Stomach (tissue), 19 donors: Measurements from ENCODE around the gene HOXD10. TPM values are rescaled to one million over a fixed set of nuclear protein-coding genes. Genes with fewer than 3 reads are reported as not detected.
A peak's percentile ranks its signal among the peaks of the same experiment; 100 is the strongest.

Experiments used
- DNase-seq, 2 donors: peaks; one replicate each; pipeline versions ENCODE4 v3.0.0 to v3.0.0-alpha.2; 2013 to 2019
- H3K27ac ChIP-seq, 5 donors: fragments of 200-600 bp in 4 of 5; sonication (generic) in 4 of 5; one replicate each; pipeline ENCODE4 v1.5.1; 2013 to 2019; ENCODE audit warnings: mild to moderate bottlenecking in 1 of 5, moderate library complexity in 1 of 5
- H3K27me3 ChIP-seq, 3 donors: fragments of 200-600 bp; sonication (generic); one replicate each; pipeline ENCODE4 v1.5.1; 2017 to 2019; ENCODE audit warnings: mixed run types in 1 of 3
- H3K36me3 ChIP-seq, 4 donors: fragments of 200-600 bp; sonication (generic); 1 replicate in 3 of 4; 2 replicates in 1 of 4; pipeline ENCODE4 v1.5.1; 2016 to 2019
- H3K4me1 ChIP-seq, 4 donors: fragments of 200-600 bp; sonication (generic); one replicate each; pipeline ENCODE4 v1.5.1; 2016 to 2019
- H3K4me3 ChIP-seq, 4 donors: fragments of 200-600 bp; sonication (generic) in 3 of 4; one replicate each; pipeline ENCODE4 v1.5.1; 2016 to 2019; ENCODE audit warnings: mild to moderate bottlenecking in 1 of 4
- H3K9me3 ChIP-seq, 4 donors: fragments of 200-600 bp; sonication (generic); one replicate each; pipeline ENCODE4 v1.5.1; 2016 to 2019
- CTCF ChIP-seq, 7 experiments: fragments of 450-650 bp in 4 of 7; fragments of 200-600 bp in 3 of 7; sonication (generic) in 3 of 7; IDR thresholded peaks; one replicate each; pipeline ENCODE4 v1.5.1; 2016 to 2019; ENCODE audit warnings: antibody characterized with exemption in 7 of 7, control low read depth in 2 of 7, mild to moderate bottlenecking in 1 of 7
- EP300 ChIP-seq: sonication (generic); formaldehyde crosslinking; IDR thresholded peaks from one replicate; pipeline ENCODE4 v1.6.1; 2017; ENCODE audit warnings: antibody characterized with exemption
- POLR2A ChIP-seq, 4 donors: fragments of 450-650 bp; IDR thresholded peaks; one replicate each; pipeline ENCODE4 v1.6.1; 2016; ENCODE audit warnings: antibody characterized with exemption in 4 of 4, control low read depth in 2 of 4, mild to moderate bottlenecking in 1 of 4, moderate library complexity in 1 of 4
- POLR2AphosphoS5 ChIP-seq, 3 donors: sonication (generic); formaldehyde crosslinking; IDR thresholded peaks; one replicate each; pipeline ENCODE4 v1.6.1; 2016; ENCODE audit warnings: antibody characterized with exemption in 3 of 3
- WGBS, 5 donors: extraction: QIAGEN DNeasy Blood & Tissue Kit in 3 of 5; methylation state at CpG; one replicate each; pipeline versions ENCODE4 v1.1.5 to v1.1.7; 2013 to 2018; 5-methylcytosine and 5-hydroxymethylcytosine counted together
- intact Hi-C: fragments of 100-400 bp; cut with DNase I; formaldehyde crosslinking; loops from one replicate; pipeline ENCODE4 v1.15.1; 2023; ENCODE audit warnings: low total_unique reads
- long read RNA-seq, 10 donors: transcript quantifications; one replicate each; lab custom pipeline, GENCODE V29; 2026
- polyA plus RNA-seq, 3 donors: library from polyadenylated mRNA; stranded (reverse); fragments of 200-250 nt; gene quantifications; one replicate each; pipeline ENCODE4 v1.2.3, GENCODE V29; 2013
- total RNA-seq, 5 donors: library from RNA; depleted of rRNA; stranded (reverse); fragments of >200 nt; gene quantifications; one replicate each; pipeline versions ENCODE4 v1.1.0 to v1.2.3, GENCODE V29; 2014 to 2016
- donor health status: healthy with polysubstance abuse.
- donor health status: Bipolar disorder and iron deficiency.
- donor health status: healthy.

The HOXD10 gene
- total RNA-seq = 1 to 10 TPM in 1 of 5 donors, not detected in 4; 2.6 TPM
- polyA plus RNA-seq = not detected
- long read RNA-seq, donor 1 = 0 reads
- long read RNA-seq, donor 2 = 0 reads
- long read RNA-seq, donor 3 = 0 reads
- long read RNA-seq, donor 4 = 0 reads
- long read RNA-seq, donor 5 = 0 reads
- long read RNA-seq, donor 6 = 0 reads
- long read RNA-seq, donor 7 = 0 reads
- long read RNA-seq, donor 8 = 0 reads
- long read RNA-seq, donor 9 = 0 reads
- long read RNA-seq, donor 10, partial matches to known transcripts = 0 of 1 reads
- long read RNA-seq, donor 10, other reads (novel, unspliced or antisense) = 0 of 1 reads

GRCh38 chr2:176115883-176116813, at the start of gene HOXD10:
Gene HOXD10, plus strand, starts transcription at chr2:176116778. Its CDS starts 56 bp downstream, at chr2:176116834.
- intact Hi-C loops = no loop called here
- no peak for TF ChIP-seq CTCF (IDR thresholded peaks at IDR 0.05)
- no peak for TF ChIP-seq POLR2AphosphoS5 (IDR thresholded peaks at IDR 0.05)
- no peak for TF ChIP-seq POLR2A (IDR thresholded peaks at IDR 0.05)
- no peak for TF ChIP-seq EP300
- peaks cover 0 to 12% (median 5%) of the 10 kb centered on the region in 4 donors for H3K4me1 ChIP-seq
- WGBS, 5 donors = 5 to 12% (median 10%) methylated on average over 50 to 66 of the region's 66 CpGs
- peaks cover 0 to 12% (median 0%) of the 10 kb centered on the region in 4 donors for H3K9me3 ChIP-seq
- H3K27ac ChIP-seq = no peak within 1 kb of the TSS
- peak within 1 kb of the TSS in 1 of 4 donors; percentile 2 for H3K4me3 ChIP-seq
- H3K36me3 ChIP-seq = no peaks in the 10 kb centered on the region
- peak in 1 of 2 donors; percentile 71 for DNase-seq
- peaks cover 51 to 100% (median 95%) of the 10 kb centered on the region in 3 donors for H3K27me3 ChIP-seq

- intact Hi-C loops = no loop called here
- Histone ChIP-seq H3K27me3 (peaks cover 34 to 95% (median 77%) of the 10 kb centered on the region in 3 donors), H3K4me3 (peak overlapping the region; percentile 16 to 50 (median 33)), H3K27ac (no peak overlapping the region), H3K9me3 (peaks cover 0 to 3% (median 0%) of the 10 kb centered on the region in 4 donors), H3K36me3 (no peaks in the 10 kb centered on the region), H3K4me1 (peaks cover 16 to 41% (median 25%) of the 10 kb centered on the region in 4 donors)
- DNase-seq = peak in 1 of 2 donors; percentile 31
- TF ChIP-seq EP300 = no peak
- TF ChIP-seq POLR2A (IDR thresholded peaks at IDR 0.05) = no peak
- TF ChIP-seq CTCF (IDR thresholded peaks at IDR 0.05) = no peak
- no peak for TF ChIP-seq POLR2AphosphoS5 (IDR thresholded peaks at IDR 0.05)
- 6 to 9% (median 8%) methylated on average over 20 to 38 of the region's 38 CpGs for WGBS, 5 donors
Observed at GRCh38 chr2:176067589-176068418, 48.8 kb upstream of the HOXD10 start.

DNA sequence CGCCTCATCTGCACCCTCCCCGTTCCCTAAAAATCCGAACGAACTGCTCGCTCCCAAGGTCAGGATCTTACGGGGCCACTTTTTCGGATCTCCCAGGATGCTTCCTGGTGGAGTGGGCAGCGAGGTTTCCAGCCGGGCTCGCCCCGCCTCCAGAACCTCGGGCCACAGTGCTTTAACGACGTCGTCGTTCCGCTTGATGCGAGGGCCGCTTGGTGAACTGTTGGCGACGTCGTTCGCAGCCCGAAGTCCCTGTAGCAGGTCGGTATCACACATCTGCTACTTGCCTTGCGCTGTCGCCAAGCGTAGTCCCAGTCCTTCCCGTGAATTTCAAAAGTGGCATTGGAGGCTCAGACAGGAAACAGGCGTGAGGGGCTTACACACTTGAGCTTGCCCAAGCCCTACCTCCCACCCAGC, 48.2 kb upstream of the HOXD10 start:
- peak overlapping the region in 1 of 4 donors; percentile 19 for H3K4me3 ChIP-seq
- 4 to 11% (median 10%) methylated on average over 10 to 30 of the region's 30 CpGs for WGBS, 5 donors
- no peaks in the 10 kb centered on the region for H3K36me3 ChIP-seq
- peaks cover 34 to 96% (median 83%) of the 10 kb centered on the region in 3 donors for H3K27me3 ChIP-seq
- peaks cover 0 to 7% (median 0%) of the 10 kb centered on the region in 4 donors for H3K9me3 ChIP-seq
- no peak for DNase-seq
- no peak overlapping the region for H3K27ac ChIP-seq
- H3K4me1 ChIP-seq = peaks cover 19 to 41% (median 25%) of the 10 kb centered on the region in 4 donors
- intact Hi-C loops = no loop called here
- no peak for TF ChIP-seq CTCF (IDR thresholded peaks at IDR 0.05)
- no peak for TF ChIP-seq POLR2A (IDR thresholded peaks at IDR 0.05)
- no peak for TF ChIP-seq EP300
- TF ChIP-seq POLR2AphosphoS5 (IDR thresholded peaks at IDR 0.05) = no peak
